ENCODE results near the gene HCLS1. TPM values are rescaled to one million over a fixed set of nuclear protein-coding genes. Genes with fewer than 3 reads are reported as not detected.
"Not testable (repeated sequence)": the region's sequence is repeated elsewhere in the genome, so short reads cannot be mapped to it uniquely, and the experiment has no call there.

HCLS1 gene
- total RNA-seq, 1 donor from 2014 or later = 440 TPM

DNA sequence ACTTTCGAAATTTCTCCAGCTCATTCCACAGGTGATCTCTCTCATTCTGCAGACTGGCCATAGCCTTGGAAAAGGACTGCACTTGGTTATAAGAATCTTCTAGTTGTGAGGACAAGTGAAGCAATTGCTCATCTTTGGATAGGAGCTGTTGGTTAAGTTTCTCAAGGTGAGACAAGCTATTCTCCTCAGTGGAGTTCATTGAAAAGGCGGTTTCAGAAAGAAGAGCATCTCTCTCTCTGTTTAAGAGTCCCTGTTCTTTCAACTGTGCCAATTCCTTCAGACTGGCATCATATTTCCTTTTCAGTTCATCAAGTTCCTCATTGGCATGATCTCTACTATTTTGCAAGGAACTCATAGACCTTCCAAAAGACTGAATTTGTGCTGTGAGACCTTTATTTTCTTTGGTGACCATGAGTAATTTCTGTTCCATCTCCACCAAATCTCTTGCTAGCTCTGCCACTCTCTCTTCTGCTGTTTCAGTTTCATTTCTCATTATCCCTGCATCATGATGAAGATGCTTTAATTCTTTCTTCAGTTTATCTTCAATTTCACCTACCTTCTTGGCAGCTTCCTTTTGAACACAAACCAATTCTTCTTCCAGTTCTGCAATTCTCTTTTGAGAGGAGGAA, 30.2 kb upstream of the HCLS1 start:
- no peaks in the 10 kb centered on the region for H3K27me3 Mint-ChIP-seq
- intact Hi-C loops (cut with micrococcal nuclease) = no loop called here
- ATAC-seq (ENCODE audit: low read depth) (no peak), DNase-seq (no peak)
- CTCF ChIA-PET = interaction anchor here (1.2 kb wide), 1 partner anchor 13 kb away, joined by 3 read pairs; no protein-coding TSS in a partner anchor
- H3K4me1 Mint-ChIP-seq = peaks cover 11% of the 10 kb centered on the region
- H3K36me3 Mint-ChIP-seq (ENCODE audit: low read depth) = peaks cover 46% of the 10 kb centered on the region
- TF ChIP-seq CTCF (IDR thresholded peaks at IDR 0.05) = no peak
- POLR2A ChIA-PET = interaction anchor here (0.6 to 1.3 kb wide), 5 partner anchors 30 to 338 kb away, joined by 3 to 8 read pairs (median 3); partner anchors contain the start of gene HCLS1
- H3K27ac Mint-ChIP-seq = peak overlapping the region; percentile 68
- no peak overlapping the region for H3K4me3 Mint-ChIP-seq
- H3K9me3 Mint-ChIP-seq = no peaks in the 10 kb centered on the region

DNA sequence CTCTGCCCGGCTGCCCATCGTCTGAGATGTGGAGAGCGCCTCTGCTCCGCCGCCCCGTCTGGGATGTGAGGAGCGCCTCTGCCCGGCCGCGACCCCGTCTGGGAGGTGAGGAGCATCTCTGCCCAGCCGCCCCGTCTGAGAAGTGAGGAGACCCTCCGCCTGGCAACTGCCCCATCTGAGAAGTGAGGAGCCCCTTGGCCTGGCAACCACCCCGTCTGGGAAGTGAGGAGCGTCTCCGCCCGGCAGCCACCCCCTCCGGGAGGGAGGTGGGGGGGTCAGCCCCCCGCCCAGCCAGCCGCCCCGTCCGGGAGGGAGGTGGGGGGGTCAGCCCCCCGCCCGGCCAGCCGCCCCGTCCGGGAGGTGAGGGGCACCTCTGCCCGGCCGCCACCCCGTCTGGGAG, 28.0 kb upstream of the HCLS1 start:
- H3K36me3 Mint-ChIP-seq (ENCODE audit: low read depth) = peaks cover 59% of the 10 kb centered on the region
- DNase-seq; CTCF ChIA-PET; intact Hi-C loops (cut with micrococcal nuclease); H3K9me3 Mint-ChIP-seq; H3K27me3 Mint-ChIP-seq; H3K27ac Mint-ChIP-seq; POLR2A ChIA-PET; H3K4me3 Mint-ChIP-seq; ATAC-seq (ENCODE audit: low read depth): not testable (repeated sequence)
- peaks cover 11% of the 10 kb centered on the region for H3K4me1 Mint-ChIP-seq

GRCh38 chr3:121681792-121682191, 21.1 kb upstream of the HCLS1 start:
- Mint-ChIP-seq H3K27me3 (no peaks in the 10 kb centered on the region), H3K4me1 (no peaks in the 10 kb centered on the region), H3K27ac (no peak overlapping the region), H3K9me3 (peaks cover 10% of the 10 kb centered on the region), H3K36me3 (ENCODE audit: low read depth) (peaks cover 81% of the 10 kb centered on the region), H3K4me3 (no peak overlapping the region)
- DNase-seq (no peak), ATAC-seq (ENCODE audit: low read depth) (no peak)
- intact Hi-C loops (cut with micrococcal nuclease) = no loop called here
- ChIA-PET CTCF (no interaction called here), POLR2A (no interaction called here)
- TF ChIP-seq CTCF (IDR thresholded peaks at IDR 0.05) = no peak

DNA sequence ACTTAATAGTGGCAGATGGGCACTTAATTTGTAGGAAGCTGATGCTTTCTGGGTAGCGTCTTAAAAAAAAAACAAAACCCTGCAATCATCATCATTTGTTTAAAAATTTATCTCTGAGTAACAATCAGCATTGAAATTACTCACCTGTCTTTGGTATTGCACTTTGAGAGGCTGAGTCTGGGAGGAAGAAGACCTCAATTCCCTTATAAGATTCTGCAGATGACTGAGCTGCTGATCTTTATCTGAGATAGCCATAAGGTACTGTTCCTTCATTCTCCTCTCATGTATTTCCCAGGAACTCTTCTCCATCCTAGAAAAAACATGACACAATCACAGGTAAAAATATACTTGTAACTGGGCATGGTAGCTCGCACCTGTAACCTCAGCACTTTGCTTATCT, 16.4 kb upstream of the HCLS1 start:
- Mint-ChIP-seq H3K4me1 (no peaks in the 10 kb centered on the region), H3K27me3 (no peaks in the 10 kb centered on the region), H3K36me3 (ENCODE audit: low read depth) (peaks cover 87% of the 10 kb centered on the region), H3K4me3 (no peak overlapping the region), H3K9me3 (no peaks in the 10 kb centered on the region), H3K27ac (no peak overlapping the region)
- ChIA-PET POLR2A (no interaction called here), CTCF (no interaction called here)
- ATAC-seq (ENCODE audit: low read depth) (no peak), DNase-seq (no peak)
- intact Hi-C loops (cut with micrococcal nuclease) = no loop called here
- no peak for TF ChIP-seq CTCF (IDR thresholded peaks at IDR 0.05)

- no peak overlapping the region for H3K27ac Mint-ChIP-seq
Measured at GRCh38 chr3:121670676-121671075, 10.0 kb upstream of the HCLS1 start.

More at GRCh38 chr3:121670676-121671075, 10.0 kb upstream of the HCLS1 start:
- Mint-ChIP-seq H3K36me3 (ENCODE audit: low read depth) (peaks cover 81% of the 10 kb centered on the region), H3K27me3 (no peaks in the 10 kb centered on the region), H3K4me1 (no peaks in the 10 kb centered on the region), H3K4me3 (no peak overlapping the region), H3K9me3 (no peaks in the 10 kb centered on the region)
- CTCF ChIA-PET = no interaction called here
- ATAC-seq (ENCODE audit: low read depth) = no peak
- DNase-seq = no peak
- intact Hi-C loops (cut with micrococcal nuclease) = no loop called here
- POLR2A ChIA-PET = interaction anchor here (2.2 kb wide), 1 partner anchor 10 kb away, joined by 15 read pairs; the partner anchor contains the start of gene HCLS1
- TF ChIP-seq CTCF (IDR thresholded peaks at IDR 0.05) = no peak

Measured in activated B cell treated with CpG ODN at 0.5 μM for 24 hours (primary cell).